Effector memory CD4-positive, alpha-beta T cell (primary cell): ENCODE measurements around the gene POLDIP3.
"Not testable (repeated sequence)": the region's sequence is repeated elsewhere in the genome, so short reads cannot be mapped to it uniquely, and the experiment has no call there.

Source experiments
- DNase-seq, 3 donors: peaks; one replicate each; pipeline ENCODE4 v3.0.0-alpha.2; 2020
- H3K27ac ChIP-seq: 2 replicates; pipeline ENCODE4 v1.7.0; 2013; ENCODE audit warnings: mild to moderate bottlenecking, low read length, moderate library complexity; ENCODE audit not compliant: insufficient read depth, poor library complexity, severe bottlenecking
- H3K27me3 ChIP-seq: replicated peaks from 2 replicates; pipeline ENCODE4 v1.7.0; 2013; ENCODE audit warnings: mild to moderate bottlenecking, low read length; ENCODE audit not compliant: insufficient read depth, control insufficient read depth, poor library complexity, severe bottlenecking
- H3K36me3 ChIP-seq: 2 replicates; pipeline ENCODE4 v1.7.0; 2013; ENCODE audit warnings: mild to moderate bottlenecking, low read length, moderate library complexity; ENCODE audit not compliant: control insufficient read depth, insufficient read depth
- H3K4me1 ChIP-seq: 2 replicates; pipeline ENCODE4 v1.7.0; 2013; ENCODE audit warnings: low read length, mild to moderate bottlenecking; ENCODE audit not compliant: control insufficient read depth, insufficient read depth, poor library complexity, severe bottlenecking
- H3K4me3 ChIP-seq: 2 replicates; pipeline ENCODE4 v1.7.0; 2013; ENCODE audit warnings: low read length, low read depth, mild to moderate bottlenecking; ENCODE audit not compliant: insufficient read depth, poor library complexity, severe bottlenecking
- H3K9me3 ChIP-seq: 2 replicates; pipeline ENCODE4 v1.7.0; 2013; ENCODE audit warnings: mild to moderate bottlenecking, low read length, moderate library complexity; ENCODE audit not compliant: control insufficient read depth

Gene POLDIP3

DNA sequence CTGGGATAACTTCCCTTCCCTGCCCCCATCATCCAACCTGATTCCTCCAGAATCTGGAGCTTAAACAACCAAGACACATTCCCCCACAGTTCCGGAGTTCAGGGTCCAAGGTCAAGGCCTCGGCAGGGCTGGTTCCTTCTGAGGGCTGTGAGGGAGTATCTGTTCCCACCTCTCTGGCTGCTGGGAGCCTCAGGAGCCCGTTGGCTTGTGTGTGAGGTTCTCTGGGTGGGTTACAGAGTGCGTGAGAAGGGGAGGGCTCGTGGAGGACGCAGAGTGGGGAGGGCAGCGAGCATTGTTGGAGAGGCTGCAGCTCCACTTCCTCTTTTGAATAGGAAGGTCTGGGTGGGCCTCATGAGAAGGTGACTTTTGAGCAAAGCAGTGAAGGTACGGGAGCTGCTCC lies 52.4 kb downstream of the POLDIP3 start:
- Histone ChIP-seq H3K27ac (no peak overlapping the region), H3K4me3 (no peak overlapping the region), H3K9me3 (no peaks in the 10 kb centered on the region), H3K4me1 (no peaks in the 10 kb centered on the region), H3K36me3 (no peaks in the 10 kb centered on the region), H3K27me3 (no peaks in the 10 kb centered on the region)
- no peak for DNase-seq

DNA sequence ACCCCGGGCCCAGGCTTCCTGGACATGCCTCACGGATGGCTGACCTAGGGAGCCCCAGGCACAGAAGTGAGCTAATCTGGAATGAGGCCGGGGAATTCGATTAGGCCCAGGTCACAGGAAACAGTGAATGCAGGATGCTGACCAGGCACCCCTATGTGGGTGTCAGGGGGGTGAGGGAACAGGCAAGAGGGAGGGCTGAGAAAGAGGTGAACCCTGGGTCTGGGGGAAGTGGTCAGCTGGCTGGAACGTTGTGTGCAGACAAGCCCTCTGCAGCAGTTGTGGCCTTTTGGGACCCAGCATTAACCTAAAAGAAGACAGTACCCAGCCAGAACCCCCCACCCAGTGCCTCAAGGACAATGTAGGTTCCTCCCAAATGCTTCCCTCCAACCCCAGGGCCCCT lies 52.8 kb downstream of the POLDIP3 start:
- no peaks in the 10 kb centered on the region for H3K9me3 ChIP-seq

GRCh38 chr22:42560781-42561180 lies 53.9 kb downstream of the POLDIP3 start:
- Histone ChIP-seq H3K9me3 (no peaks in the 10 kb centered on the region), H3K27ac (no peak overlapping the region), H3K4me3 (no peak overlapping the region), H3K36me3 (no peaks in the 10 kb centered on the region), H3K27me3 (no peaks in the 10 kb centered on the region), H3K4me1 (no peaks in the 10 kb centered on the region)
- DNase-seq, result no peak

More for the DNA sequence above, 52.8 kb downstream of the POLDIP3 start:
- DNase-seq, result no peak
- Histone ChIP-seq H3K36me3 (no peaks in the 10 kb centered on the region), H3K27ac (no peak overlapping the region), H3K4me3 (no peak overlapping the region), H3K27me3 (no peaks in the 10 kb centered on the region), H3K4me1 (no peaks in the 10 kb centered on the region)

- DNase-seq, result no peak
- H3K27ac ChIP-seq, result no peak overlapping the region
- H3K27me3 ChIP-seq, result no peaks in the 10 kb centered on the region
- no peaks in the 10 kb centered on the region for H3K9me3 ChIP-seq
- no peaks in the 10 kb centered on the region for H3K36me3 ChIP-seq
- no peak overlapping the region for H3K4me3 ChIP-seq
- no peaks in the 10 kb centered on the region for H3K4me1 ChIP-seq
Measured at GRCh38 chr22:42560381-42560780, 54.3 kb downstream of the POLDIP3 start.

DNA sequence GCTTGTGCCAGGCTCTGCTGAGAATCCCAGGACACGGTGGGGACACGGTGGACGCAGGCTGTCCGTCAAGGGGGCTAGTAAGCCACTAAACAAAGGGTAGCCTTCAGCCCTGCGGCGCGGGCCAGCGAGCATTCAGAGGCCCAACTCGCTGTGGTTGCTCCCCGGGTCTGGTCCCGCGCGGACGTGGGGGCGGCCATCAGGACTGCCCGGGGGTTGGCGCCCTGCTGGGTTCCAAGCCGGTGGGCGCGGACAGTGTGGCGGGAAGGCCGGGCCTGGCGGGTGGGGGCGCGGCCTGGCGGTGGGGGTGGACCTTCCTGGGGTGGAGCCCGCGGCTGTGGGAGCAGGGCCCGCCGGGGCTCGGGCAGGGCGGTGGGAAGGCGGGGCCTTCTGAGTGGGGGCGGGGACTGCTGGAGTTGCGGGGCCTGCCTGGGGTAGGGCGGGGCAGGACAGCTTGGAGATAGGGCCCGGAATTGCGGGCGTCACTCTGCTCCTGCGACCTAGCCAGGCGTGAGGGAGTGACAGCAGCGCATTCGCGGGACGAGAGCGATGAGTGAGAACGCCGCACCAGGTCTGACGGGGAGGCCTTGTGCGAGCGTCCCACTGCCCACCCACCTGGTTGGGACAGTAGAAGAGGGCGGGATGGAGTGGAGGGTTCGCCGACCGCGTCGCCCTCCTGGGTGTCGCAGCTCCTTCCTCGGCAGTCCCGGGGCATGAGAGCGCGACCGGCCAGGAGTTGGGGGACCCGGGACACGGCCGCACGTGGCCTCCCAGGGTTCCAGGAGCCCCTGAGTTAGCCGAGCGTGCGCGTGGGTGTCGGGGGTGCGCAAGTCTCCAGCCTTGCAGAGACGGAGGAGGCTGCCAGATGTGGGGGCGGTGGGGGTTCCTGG lies 61.0 kb downstream of the POLDIP3 start, which contains the start of gene SERHL2:
Gene SERHL2, plus strand, starts transcription at position 482 of the 887 bp plus-strand sequence. Its CDS starts 65 bp downstream, at position 547.
- peak; percentile 72 to 86 (median 82) for DNase-seq
- no peaks in the 10 kb centered on the region for H3K36me3 ChIP-seq
- peak within 1 kb of the TSS; percentile 51 for H3K4me3 ChIP-seq
- H3K27me3 ChIP-seq, result no peaks in the 10 kb centered on the region
- H3K27ac ChIP-seq, result no peak within 1 kb of the TSS
- H3K9me3 ChIP-seq, result no peaks in the 10 kb centered on the region
- H3K4me1 ChIP-seq, result peaks cover 6% of the 10 kb centered on the region

DNA sequence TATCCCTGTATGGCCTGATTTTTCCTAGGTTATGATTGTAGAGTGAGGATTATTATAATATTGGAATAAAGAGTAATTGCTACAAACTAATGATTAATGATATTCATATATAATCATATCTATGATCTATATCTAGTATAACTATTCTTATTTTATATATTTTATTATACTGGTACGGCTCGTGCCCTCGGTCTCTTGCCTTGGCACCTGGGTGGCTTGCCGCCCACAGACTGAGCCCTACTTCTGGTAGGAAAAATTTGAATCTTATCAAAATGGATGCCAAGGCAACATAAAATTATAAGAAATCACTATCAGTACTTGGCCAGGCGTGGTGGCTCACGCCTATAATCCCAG lies 62.4 kb downstream of the POLDIP3 start:
- H3K27ac ChIP-seq, H3K9me3 ChIP-seq, H3K4me3 ChIP-seq, H3K4me1 ChIP-seq, H3K36me3 ChIP-seq, DNase-seq, H3K27me3 ChIP-seq: not testable (repeated sequence)

GRCh38 chr22:42549331-42550060 lies 65.2 kb downstream of the POLDIP3 start:
- H3K4me3 ChIP-seq, result no peak overlapping the region
- no peaks in the 10 kb centered on the region for H3K36me3 ChIP-seq
- no peak overlapping the region for H3K27ac ChIP-seq
- peaks cover 6% of the 10 kb centered on the region for H3K4me1 ChIP-seq
- no peaks in the 10 kb centered on the region for H3K27me3 ChIP-seq
- DNase-seq, result no peak
- H3K9me3 ChIP-seq, result no peaks in the 10 kb centered on the region

- Histone ChIP-seq H3K27me3 (no peaks in the 10 kb centered on the region), H3K27ac (no peak overlapping the region), H3K9me3 (no peaks in the 10 kb centered on the region), H3K4me3 (no peak overlapping the region), H3K36me3 (no peaks in the 10 kb centered on the region), H3K4me1 (no peaks in the 10 kb centered on the region)
- no peak for DNase-seq
Measured at GRCh38 chr22:42548597-42549330, 65.9 kb downstream of the POLDIP3 start.

GRCh38 chr22:42548126-42548525 lies 66.6 kb downstream of the POLDIP3 start:
- not testable (repeated sequence) for H3K4me1 ChIP-seq, H3K27ac ChIP-seq, H3K36me3 ChIP-seq, H3K9me3 ChIP-seq, H3K4me3 ChIP-seq, DNase-seq, H3K27me3 ChIP-seq
